Left lung (tissue), 10 donors: ENCODE measurements around the gene SLC6A7. TPM values are rescaled to one million over a fixed set of nuclear protein-coding genes. Genes with fewer than 3 reads are reported as not detected.

ENCODE experiments used
- ATAC-seq: fragments of 200-7000 bp; cut with Tn5 transposase; one replicate; pipeline ENCODE4 v1.9.1; 2020; ENCODE audit warnings: moderate library complexity
- DNase-seq, 4 donors: peaks; one replicate each; pipeline ENCODE4 v3.0.0-alpha.2; 2013 to 2020
- H3K27ac ChIP-seq, 2 donors: fragments of 200-600 bp; sonication (generic) in 1 of 2; one replicate each; pipeline versions ENCODE4 v1.5.0 to v1.8.0; 2020 to 2021
- H3K27me3 ChIP-seq, 2 donors: fragments of 200-600 bp; sonication (generic) in 1 of 2; one replicate each; pipeline versions ENCODE4 v1.5.0 to v1.8.0; 2020 to 2021
- H3K36me3 ChIP-seq, 2 donors: fragments of 200-600 bp; sonication (generic) in 1 of 2; one replicate each; pipeline versions ENCODE4 v1.5.0 to v1.8.0; 2020 to 2021
- H3K4me1 ChIP-seq, 2 donors: fragments of 200-600 bp; one replicate each; pipeline ENCODE4 v1.8.0; 2021
- H3K4me3 ChIP-seq, 2 donors: fragments of 200-600 bp; sonication (generic) in 1 of 2; one replicate each; pipeline versions ENCODE4 v1.5.0 to v1.8.0; 2020 to 2021; ENCODE audit warnings: mild to moderate bottlenecking in 1 of 2
- H3K9me3 ChIP-seq, 2 donors: fragments of 200-600 bp; sonication (generic) in 1 of 2; one replicate each; pipeline versions ENCODE4 v1.5.0 to v1.8.0; 2020 to 2021
- intact Hi-C, 2 donors: fragments of 100-400 bp; cut with DNase I; formaldehyde crosslinking; loops; one replicate each; pipeline versions ENCODE4 v1.11.2 to v1.14.2; 2022
- polyA plus RNA-seq, 6 donors: library from polyadenylated mRNA; unstranded; fragments of 120-200 nt; gene quantifications; one replicate each; pipeline ENCODE4 v1.2.1, GENCODE V29; 2013; ENCODE audit not compliant: insufficient read length in 6 of 6
- total RNA-seq, 2 donors: library from RNA; stranded (reverse); fragmentation: NEBNext Ultra II Directional; extraction: Animal tissue kit (Norgen Biotek cat#: 25700); gene quantifications; one replicate each; pipeline ENCODE4 v1.2.1, GENCODE V29; 2021
- TF ChIP-seq, protein P1 (sequence below), 2 donors: fragments of 200-600 bp; sonication (generic) in 1 of 2; IDR thresholded peaks; one replicate each; pipeline versions ENCODE4 v1.5.0 to v1.8.0; 2021; ENCODE audit warnings: antibody characterized with exemption in 2 of 2
- donor health status: DM: no; HTN: yes; CAD: no.
- donor health status: DM: no; HTN: no; CAD: no.

Gene SLC6A7
- total and polyA plus RNA-seq, 8 donors, result 0.13 TPM; not detected in 7

DNA sequence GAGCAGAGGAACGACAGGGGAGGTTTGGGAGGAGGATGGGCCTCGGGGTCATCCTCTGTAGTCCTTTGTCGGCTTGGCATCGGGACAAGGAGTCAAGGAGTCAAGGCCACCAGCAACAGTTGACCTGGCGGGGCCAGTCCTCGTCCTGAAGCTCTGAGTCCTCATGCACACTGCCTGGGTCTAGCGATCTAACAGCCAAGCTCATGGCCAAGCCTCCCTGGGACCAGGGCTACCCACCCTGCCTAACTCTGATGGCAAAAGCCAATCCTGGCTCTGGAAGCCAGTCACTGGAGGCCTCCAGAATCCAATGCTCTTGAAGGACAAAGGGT lies 49.9 kb downstream of the SLC6A7 start:
- intact Hi-C loops, result no loop called here

DNA sequence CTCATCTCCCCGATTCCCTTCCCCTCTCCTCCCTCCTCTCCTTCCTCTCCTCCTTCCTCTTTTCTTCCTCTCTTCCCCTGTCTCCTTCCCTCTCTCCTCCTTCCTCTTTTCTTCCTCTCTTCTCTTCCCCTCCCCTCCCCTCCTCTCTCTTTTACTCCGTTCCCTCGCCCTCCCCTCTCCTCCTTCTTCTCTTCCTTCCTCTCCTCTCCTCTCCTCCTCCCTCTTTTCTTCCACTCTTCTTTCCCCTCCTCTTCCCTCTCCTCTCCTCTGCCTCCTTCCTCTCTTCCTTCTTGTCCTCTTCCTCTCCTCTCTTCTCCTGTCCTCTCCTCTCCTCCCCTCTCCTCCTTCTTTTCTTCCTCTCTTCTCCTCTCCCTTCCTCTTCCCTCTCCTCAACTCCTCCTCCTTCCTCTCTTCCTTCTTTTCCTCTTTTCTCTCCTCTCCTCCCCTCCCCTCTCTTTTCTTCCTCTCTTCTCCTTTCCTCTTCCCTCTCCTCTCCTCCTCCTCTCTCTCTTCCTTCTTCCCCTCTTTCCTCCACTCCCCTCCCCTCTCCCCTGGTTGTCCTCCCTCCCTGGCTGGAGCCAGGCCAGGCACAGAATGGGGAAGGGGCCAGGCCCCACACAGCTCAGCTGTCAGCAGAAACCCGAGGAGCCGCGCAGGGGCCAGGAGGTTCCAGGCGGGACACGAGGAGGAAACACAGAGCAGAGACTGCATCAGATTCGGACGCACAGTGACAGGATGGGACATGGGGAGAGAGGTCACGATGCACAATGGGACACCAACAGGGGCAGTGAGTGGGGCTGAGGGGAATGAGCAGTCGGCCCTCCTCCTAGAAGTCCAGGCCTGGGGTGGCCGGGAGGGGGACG lies 51.7 kb downstream of the SLC6A7 start:
- H3K4me3 ChIP-seq, result no peak overlapping the region
- no peaks in the 10 kb centered on the region for H3K27me3 ChIP-seq
- no peak overlapping the region for H3K27ac ChIP-seq
- H3K9me3 ChIP-seq, result no peaks in the 10 kb centered on the region
- H3K36me3 ChIP-seq, result no peaks in the 10 kb centered on the region
- ATAC-seq, result no peak
- TF ChIP-seq, protein P1, sequence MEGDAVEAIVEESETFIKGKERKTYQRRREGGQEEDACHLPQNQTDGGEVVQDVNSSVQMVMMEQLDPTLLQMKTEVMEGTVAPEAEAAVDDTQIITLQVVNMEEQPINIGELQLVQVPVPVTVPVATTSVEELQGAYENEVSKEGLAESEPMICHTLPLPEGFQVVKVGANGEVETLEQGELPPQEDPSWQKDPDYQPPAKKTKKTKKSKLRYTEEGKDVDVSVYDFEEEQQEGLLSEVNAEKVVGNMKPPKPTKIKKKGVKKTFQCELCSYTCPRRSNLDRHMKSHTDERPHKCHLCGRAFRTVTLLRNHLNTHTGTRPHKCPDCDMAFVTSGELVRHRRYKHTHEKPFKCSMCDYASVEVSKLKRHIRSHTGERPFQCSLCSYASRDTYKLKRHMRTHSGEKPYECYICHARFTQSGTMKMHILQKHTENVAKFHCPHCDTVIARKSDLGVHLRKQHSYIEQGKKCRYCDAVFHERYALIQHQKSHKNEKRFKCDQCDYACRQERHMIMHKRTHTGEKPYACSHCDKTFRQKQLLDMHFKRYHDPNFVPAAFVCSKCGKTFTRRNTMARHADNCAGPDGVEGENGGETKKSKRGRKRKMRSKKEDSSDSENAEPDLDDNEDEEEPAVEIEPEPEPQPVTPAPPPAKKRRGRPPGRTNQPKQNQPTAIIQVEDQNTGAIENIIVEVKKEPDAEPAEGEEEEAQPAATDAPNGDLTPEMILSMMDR (IDR thresholded peaks at IDR 0.05), result no peak
- H3K4me1 ChIP-seq, result no peaks in the 10 kb centered on the region
- intact Hi-C loops, result no loop called here
- peak in 3 of 4 donors; percentile 20 to 73 (median 50) for DNase-seq

More for the DNA sequence above, 49.9 kb downstream of the SLC6A7 start:
- Histone ChIP-seq H3K36me3 (no peaks in the 10 kb centered on the region), H3K27ac (no peak overlapping the region), H3K4me1 (no peaks in the 10 kb centered on the region), H3K9me3 (no peaks in the 10 kb centered on the region), H3K4me3 (no peak overlapping the region), H3K27me3 (no peaks in the 10 kb centered on the region)
- no peak for ATAC-seq
- TF ChIP-seq, protein P1 (IDR thresholded peaks at IDR 0.05), result no peak
- DNase-seq, result no peak

DNA sequence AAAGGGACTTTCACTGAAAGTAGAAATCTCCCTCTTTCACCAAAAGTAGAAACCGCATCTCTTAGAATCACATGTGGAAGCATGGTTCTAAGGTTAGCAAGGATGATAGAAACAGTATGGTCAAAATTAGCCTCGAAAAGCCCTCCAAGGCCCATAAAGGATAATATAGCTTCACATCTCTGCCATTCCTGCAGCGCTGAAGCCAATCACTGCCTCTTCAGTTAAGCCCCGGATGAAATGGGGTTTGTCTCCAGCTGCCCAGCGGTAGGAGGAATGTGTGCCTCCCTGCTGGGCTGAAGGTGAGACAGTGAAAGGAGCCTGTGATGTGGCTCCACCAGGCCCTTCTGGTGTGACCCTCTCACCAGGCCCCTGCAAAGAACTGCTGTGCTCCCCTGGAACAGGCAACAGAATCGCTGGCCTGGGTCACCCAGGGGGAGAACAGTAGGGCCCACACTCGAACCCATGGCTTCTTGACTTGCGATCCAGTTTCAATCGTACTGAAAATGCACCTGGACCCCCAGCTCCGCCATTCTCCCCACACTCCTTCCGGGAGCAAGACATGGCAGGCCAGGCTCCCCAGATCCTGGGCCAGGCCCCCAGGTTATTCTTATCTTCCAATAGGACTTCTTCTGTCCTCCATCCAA lies 52.5 kb downstream of the SLC6A7 start:
- no peaks in the 10 kb centered on the region for H3K4me1 ChIP-seq
- H3K4me3 ChIP-seq, result no peak overlapping the region
- H3K27ac ChIP-seq, result no peak overlapping the region
- TF ChIP-seq, protein P1 (IDR thresholded peaks at IDR 0.05), result no peak
- no peak for ATAC-seq
- DNase-seq, result peak in 1 of 4 donors; percentile 38
- no peaks in the 10 kb centered on the region for H3K27me3 ChIP-seq
- no peaks in the 10 kb centered on the region for H3K9me3 ChIP-seq
- H3K36me3 ChIP-seq, result no peaks in the 10 kb centered on the region
- intact Hi-C loops, result no loop called here

DNA sequence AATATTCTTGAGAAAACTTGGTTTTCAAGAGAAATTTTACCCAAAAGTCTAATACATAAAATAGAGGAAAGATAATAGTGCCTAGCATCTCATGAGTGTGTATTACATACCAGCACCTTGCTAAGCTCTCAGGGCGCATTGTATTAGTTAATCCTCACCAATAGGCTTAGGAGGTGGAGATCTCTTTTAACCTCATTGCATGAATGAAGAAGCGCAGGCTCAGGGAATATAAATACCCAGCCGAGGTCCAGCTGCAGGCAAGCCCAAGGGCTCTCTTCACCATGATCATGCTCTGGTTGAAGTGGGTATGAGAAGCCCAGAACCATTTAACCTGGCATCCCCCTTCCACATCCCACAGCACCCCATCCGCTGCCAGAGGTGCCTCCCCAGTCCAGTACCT lies 53.7 kb downstream of the SLC6A7 start:
- peak in 1 of 4 donors; percentile 28 for DNase-seq
- H3K4me3 ChIP-seq, result no peak overlapping the region
- H3K27me3 ChIP-seq, result no peaks in the 10 kb centered on the region
- no peaks in the 10 kb centered on the region for H3K4me1 ChIP-seq
- no peak overlapping the region for H3K27ac ChIP-seq
- intact Hi-C loops, result no loop called here
- no peaks in the 10 kb centered on the region for H3K36me3 ChIP-seq
- H3K9me3 ChIP-seq, result no peaks in the 10 kb centered on the region
- no peak for ATAC-seq
- TF ChIP-seq, protein P1 (IDR thresholded peaks at IDR 0.05), result no peak

DNA sequence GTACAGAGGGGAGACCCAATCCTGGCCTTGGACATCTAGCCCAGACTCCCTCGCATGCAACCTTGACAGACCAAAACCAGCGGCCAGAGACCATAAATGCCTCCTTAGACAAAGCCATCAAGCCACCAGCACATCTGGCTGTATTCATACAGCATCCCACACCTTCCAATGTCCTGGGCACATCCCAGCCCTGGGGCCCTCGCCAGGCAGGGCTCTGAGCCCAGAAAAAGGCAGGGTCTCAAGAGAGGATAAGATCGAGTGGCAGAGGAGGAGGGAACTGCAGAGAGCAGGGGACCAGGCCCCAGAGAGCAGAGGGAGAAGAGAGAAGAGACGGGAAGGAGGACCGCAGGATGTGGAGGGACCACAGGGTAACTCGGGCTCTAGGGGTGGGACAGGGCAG lies 54.3 kb downstream of the SLC6A7 start:
- no peak overlapping the region for H3K27ac ChIP-seq
- TF ChIP-seq, protein P1 (IDR thresholded peaks at IDR 0.05), result no peak
- peaks cover 0 to 6% of the 10 kb centered on the region in 2 donors for H3K27me3 ChIP-seq
- H3K4me3 ChIP-seq, result no peak overlapping the region
- no peaks in the 10 kb centered on the region for H3K9me3 ChIP-seq
- no peaks in the 10 kb centered on the region for H3K36me3 ChIP-seq
- H3K4me1 ChIP-seq, result no peaks in the 10 kb centered on the region
- intact Hi-C loops, result no loop called here
- DNase-seq (peak in 1 of 4 donors; percentile 20), ATAC-seq (no peak)
